GM19328 (cell line): ENCODE measurements around the gene KLHL33.

Source experiments
- ATAC-seq: cut with Tn5 transposase; IDR thresholded peaks from one replicate; pipeline ENCODE4 v1.9.1; 2021; ENCODE audit warnings: mild to moderate bottlenecking, moderate library complexity; ENCODE audit not compliant: unreplicated experiment

The KLHL33 gene

DNA sequence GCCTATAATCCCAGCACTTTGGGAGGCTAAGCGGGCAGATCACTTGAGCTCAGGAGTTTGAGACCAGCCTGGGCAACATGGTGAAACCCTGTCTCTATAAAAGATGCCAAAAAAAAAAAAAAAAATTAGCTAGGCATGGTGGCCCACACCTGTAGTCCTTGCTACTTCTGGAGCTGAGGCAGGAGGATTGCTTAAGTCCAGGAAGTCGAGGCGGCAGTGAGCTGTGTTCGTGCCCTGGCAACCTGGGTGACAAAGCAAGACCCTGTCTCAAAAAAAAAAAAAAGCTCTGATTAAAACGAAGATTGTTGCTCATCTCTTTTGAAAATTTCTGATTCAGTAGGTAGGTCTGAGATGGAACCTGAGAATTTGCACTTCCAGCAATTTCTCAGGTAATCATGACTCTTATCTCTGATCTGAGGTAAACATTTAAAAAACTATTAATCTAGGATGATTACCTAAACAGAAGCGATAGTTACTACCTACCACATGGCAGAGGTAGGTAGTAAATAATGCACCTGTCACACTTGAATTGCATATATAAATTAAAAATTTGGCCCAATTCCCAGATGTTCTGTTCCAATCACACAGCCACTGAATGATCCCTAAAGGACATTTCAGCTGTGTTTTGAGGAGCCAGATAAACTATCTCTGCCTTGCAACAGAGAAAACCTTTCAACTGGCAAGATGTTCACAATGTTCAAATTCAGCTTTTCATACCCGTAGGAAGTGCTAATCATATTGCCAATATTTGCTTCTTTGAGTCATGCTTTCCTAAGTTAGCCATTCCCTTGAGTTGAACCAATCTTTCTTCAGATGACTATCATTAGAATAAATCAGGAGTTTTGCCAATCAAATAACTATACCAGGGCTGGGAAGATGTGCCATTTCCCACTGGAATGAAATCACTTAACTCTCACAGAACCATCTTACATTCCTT is 18.4 kb downstream of the KLHL33 start:
- no peak for ATAC-seq

DNA sequence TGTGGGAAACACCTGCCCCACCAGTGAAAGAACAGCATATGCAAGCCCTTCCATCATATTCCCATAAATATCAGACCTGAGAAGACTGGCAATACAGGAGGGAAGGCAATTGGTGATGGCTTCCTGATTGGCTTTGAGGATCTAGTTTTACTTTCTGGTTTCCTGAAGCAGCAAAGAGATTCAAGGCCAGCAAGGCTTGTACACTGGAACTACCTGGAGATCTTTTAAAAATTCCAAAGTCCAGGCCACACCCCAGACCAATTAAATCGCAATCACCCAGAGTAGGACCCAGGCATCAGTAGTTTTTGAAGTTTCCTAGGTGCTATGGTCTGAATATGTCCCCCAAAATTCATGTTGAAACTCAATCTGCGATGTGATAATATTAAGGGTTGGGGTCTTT is 19.7 kb downstream of the KLHL33 start:
- no peak for ATAC-seq

DNA sequence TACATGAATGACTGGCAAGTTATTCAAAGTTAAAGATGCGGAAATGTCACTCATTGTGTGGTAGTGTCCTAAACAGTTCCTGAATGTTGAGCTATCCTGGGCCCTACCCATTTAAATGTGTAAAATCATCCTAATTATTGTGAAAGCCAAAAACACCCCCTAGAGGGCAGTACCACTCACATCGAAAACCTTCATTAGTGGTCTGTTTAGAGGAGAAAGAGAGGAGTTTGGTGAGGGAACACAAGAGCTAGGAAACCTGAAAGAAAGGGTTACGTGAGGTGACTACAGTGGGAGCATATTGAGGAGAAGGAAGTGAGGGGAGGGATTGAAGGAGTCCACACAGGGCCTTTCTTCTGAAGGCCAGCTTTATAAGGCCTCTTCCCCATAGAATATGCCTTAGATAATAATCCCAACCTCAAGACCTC is 20.2 kb downstream of the KLHL33 start:
- ATAC-seq, result peak; percentile 40

DNA sequence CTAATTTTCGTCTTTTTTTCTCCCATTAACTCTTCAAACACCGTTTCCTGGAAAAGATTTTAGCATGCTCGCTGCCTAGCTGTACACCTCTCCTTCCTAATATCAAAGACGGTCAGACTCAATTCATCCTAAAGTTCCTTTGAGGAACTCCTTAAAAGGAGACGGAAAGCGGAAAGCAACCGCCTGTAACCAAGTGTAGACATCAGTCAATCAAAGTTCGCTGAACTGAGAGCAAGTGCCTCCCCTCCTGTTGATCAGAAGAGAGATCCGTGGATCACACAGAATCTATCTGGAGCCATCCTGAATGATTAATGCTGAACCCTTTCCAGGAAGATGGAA is 22.3 kb downstream of the KLHL33 start:
- ATAC-seq, result peak; percentile 41

DNA sequence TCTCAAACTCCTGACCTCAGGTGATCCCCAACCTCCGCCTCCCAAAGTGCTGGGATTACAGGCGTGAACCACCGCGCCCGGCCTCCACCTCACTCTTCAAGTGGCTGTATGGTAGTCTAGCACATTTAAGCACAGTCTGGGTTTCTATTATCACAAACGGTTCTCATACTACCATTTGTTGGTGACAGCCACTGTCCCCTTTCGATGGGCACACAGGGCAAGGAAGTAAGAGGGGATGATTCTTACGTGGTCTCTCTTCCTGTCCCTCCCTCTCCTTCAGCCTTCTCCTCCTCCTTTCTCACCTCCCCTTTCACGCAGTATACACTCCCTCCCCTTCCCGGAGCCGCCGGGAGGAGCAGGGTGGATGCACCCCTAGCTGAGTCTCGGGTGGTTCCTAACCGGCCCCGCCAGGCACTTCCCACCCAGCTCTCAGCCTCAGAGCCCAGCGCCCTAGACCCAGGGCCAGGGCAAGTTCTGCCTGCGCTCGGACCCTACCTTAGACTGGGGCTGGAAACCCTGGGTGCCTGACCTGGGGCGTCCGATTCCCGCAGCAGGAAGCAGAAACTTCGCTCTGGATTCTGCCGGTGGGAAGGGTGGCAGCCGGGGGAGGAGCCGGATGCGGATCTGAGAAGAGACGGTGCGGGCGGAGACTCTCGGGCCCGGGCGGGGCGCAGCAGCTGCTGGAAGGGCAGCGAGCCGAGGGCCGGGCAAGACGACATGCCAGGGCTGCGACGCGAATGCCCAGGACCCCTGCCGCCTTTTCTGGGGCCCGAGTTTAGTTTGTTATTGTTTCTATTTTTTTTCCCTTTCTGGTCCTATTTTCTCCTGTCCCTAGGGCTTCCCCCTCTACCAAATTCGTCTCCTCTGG is 22.9 kb downstream of the KLHL33 start, which contains the start of gene TEP1:
Gene TEP1, minus strand, starts transcription at position 626 of the 868 bp plus-strand sequence. CDS start 5,062 bp downstream, outside the sequence.
- ATAC-seq, result peak; percentile 69

DNA sequence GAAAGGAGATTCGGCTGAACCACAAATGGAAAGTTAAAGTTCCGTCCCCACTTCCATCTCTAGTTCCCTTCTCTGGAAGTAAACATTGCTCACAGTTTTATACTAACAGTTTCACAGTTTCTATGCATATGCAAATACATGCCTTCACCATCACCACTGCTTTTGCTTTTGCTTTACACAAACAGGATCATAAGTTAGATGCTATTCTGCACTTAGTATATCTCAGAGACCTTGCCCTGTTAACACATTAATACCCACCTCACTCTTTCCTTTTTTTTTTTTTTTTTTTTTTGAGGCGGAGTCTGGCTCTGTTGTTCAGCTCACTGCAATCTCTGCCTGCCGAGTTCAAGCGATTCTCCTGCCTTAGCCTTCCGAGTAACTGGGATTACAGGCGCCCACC is 23.6 kb downstream of the KLHL33 start:
- peak; percentile 50 for ATAC-seq

DNA sequence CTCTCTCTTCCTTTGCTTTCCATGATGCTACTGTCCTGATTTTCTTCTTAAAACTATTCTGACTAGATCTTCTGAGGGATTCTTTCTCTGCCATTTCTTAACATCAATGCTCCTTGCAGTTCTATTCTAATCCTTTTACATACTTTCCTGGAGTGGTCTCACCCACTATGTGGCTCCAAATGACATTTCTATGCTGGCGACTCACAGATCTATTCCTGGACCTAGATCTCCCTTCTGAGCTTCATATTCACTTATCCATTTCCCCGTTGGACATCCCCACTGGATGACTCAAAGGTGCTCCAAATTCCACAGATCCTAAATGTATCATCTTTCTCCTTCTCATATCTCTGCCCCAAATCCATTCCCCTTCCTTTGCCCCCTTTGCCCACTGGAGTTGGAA is 26.7 kb downstream of the KLHL33 start:
- ATAC-seq, result no peak

DNA sequence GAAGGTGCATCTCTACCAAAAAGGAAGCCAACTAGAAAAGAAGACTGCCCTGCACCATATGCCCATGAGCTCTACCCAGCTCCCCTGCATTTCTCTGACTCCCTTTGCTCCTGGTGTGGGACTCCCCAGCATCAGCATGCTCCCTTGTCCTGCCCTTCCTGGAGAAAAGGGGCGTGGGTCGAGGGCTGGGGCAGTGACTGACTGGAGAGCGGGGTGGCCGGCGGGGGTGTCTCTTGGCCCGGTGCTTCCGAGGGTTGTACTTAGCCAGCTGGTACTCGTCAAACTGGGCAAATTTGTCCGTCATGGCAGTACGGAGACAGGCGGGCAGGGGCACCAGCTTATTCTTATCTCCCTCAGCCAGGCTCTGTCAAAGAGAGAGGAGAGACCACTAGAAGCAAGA is 32.4 kb downstream of the KLHL33 start:
- no peak for ATAC-seq

DNA sequence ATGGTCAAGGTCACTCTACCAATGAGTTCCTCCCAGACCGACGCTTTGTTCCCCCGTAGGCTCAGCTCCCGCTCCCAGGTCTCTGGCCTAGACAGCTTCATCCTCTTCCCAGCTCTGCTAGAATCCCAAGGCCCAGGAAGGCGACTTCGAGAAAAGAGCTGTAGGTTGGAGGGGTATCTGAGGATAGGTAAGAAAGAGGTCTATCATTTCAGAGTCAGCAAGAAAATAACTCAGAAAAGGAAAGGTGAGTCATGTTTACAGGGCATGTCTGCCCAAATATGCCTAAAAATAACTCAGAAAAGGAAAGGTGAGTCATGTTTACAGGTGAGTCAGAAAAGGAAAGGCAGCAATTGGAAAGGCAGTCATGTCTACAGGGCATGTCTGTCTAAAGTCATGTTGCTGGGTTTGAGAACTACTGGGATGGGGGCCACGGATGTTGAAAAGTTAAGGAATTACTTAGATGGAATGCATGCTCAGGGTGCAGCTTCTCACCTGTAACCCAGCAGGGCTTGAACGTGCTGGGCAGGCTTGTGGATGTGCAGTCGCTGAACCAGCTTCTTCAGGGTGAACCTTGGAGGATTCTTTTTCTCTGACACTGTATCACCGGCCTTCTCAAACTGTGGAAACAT is 34.9 kb downstream of the KLHL33 start:
- no peak for ATAC-seq

DNA sequence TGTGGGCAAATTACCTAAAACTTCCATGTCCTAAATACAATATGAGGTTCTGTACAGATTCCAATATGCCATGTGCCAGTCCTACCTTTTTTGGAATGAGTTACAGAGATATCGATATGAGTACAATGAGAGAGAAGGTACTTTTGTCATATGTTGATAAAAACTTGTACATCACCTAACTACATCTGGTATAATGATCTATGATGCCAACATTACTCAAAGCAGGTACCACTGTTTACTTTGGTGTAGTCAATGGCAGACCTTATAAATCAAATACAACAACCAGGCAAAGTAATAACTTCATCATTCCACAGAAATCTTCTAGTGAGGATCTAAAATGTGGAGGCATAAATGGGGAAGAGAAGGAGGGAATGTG is 35.4 kb downstream of the KLHL33 start:
- ATAC-seq, result no peak

DNA sequence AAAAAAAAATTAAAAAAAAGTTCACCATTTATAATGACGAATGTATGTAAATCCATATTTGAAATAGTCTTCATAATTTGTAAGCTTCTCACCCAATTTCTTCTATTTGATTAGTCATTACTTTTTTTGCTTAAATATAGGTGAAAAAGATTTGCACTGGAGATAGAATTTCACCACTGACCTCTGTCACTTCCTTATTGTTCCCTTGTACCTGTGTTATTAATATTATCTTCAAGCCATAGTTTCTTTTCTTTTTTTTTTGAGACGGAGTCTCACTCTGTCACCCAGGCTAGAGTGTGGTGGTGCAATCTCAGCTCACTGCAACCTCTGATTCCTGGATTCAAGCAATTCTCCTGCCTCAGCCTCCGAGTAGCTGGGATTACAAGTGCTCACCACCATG is 38.5 kb downstream of the KLHL33 start:
- ATAC-seq, result no peak

DNA sequence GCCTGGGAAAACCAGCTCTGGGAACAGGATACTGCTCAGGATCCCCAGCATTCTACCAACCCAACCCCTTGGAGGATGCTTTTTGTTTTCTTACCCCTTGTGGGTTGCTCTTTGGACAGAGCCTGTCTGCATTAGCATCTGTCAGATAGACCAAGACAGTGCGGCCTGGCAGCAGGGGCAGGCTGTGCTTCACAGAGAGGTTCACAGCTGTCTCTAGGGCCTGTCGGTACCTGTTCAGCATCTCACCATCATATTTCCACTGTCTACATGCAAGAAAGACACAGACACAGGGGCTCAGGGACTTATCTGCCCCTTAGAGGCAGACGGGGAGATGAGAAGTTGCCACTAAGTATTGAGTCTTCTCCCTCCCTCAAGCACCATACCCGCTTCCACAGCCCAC is 44.5 kb downstream of the KLHL33 start:
- ATAC-seq, result no peak

DNA sequence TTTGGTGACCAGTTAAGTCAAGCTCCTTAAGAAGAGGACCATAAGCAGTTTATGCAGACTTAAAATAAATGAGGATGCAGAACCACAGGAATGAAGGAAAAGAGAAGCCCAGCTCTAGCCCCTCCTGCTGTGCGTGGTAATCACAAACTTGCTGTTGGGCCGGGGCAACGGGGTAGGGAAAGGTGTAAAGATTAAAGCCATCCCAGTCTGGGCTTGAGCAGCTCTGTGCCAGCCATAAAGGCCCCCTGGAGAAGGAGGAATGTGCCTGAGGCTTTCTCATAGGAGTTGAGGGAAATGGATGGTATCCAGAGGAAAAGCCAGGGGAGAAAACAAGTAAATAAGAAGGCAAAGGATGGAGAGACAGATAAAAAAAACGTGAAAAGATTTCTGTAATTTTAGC is 47.8 kb downstream of the KLHL33 start:
- no peak for ATAC-seq

DNA sequence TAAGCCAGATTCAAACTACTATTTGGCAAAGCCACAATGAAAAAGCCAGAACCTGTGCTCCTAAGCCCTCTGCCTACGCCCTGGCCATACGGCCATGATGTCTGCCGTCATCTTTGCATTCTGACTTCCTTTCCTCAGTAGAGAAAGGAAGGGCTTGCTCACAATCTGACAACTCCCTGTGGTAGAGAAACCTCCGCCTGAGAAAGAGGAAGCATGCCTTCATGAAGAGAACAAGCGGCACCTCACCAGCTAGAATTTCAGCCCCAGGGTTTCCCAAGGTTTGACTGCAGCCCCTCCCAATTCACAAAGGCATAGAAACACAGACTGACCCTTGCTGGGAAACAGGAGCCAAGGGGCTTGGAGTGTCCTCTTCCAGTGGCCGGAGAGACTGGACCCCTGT is 48.4 kb downstream of the KLHL33 start:
- no peak for ATAC-seq

DNA sequence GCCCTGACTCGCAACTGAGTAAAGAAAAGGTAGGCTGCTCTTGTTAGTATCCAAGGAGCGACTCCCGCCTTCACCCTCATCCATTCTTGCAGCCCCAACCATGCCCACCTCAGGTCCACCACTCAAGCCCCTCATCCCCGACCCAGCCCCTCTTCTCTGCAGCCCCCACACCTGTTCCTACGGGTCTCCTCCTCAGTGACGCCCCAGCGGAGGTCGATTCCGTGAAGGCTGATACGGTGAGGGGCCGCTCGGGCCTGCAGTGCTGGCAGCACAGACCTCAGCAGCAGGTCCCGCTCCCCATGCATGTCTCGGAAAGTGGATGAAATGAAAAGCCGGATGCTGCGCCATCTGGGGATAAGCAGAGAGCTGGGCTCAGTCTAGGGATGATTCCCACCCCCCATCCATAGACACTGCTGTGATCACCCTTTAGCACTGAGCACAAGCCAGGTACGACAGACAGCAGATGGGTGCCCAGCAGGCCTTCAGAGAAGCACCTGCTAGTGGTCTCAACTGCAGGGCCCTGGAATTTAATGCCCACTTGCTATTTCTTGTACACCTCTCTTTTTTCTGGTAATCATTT is 49.6 kb downstream of the KLHL33 start:
- no peak for ATAC-seq

DNA sequence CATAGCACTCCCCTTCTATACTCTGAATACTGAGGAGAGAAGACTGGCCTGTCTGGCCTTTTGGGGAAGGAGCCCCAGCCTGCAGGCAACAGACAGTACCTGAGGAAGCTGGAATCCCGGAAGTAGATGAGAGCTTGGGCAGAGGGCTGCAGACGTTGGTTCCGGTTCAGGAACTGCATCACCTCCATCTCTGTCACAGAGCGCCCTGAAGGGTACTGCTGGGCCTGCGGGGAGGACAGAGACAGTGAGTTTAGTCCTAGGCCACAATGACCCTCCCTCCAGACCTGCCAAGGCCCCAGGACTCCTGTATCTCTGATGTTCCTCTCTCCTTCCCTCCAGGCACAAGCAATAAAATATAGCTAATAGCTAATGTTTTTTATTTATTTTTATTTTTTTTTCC is 51.1 kb downstream of the KLHL33 start:
- no peak for ATAC-seq

DNA sequence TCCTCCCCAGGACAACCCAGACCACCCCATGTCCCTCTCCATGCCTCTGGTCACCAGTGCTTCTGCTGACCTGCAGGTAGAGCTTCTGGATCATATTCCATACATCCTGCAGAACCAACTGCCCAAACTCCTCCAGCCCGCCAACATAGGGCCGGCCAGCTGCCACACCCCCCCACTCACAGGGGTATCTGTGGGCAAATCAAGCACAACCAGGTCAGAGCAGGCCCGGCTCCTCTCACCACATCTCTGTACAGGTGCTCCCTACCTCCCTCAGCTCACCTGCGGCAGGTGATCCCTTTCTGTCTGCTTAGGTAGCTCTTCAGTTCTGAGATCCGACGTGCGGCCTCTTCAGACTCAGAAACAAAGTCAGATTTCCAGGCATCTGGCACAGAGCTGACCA is 51.6 kb downstream of the KLHL33 start:
- no peak for ATAC-seq

DNA sequence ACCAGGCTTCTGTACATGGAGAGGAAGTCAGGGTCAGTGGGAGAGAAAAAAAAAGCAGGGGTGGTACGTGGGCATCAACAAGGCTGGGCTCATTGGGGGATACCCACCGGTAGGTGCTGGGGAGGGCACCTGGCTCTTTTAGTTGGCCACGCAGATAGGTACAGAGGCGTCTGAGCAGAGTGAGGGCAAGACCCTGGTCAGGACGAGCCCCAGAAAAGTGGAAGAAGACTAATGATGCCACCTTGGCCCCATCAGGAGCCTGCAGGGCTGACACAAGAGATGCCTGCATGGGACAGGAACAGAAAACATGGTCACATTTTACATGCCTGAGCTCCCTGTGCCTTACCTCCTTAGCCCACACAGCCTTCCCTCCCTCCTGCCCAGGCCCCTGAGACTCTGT is 52.3 kb downstream of the KLHL33 start:
- no peak for ATAC-seq

DNA sequence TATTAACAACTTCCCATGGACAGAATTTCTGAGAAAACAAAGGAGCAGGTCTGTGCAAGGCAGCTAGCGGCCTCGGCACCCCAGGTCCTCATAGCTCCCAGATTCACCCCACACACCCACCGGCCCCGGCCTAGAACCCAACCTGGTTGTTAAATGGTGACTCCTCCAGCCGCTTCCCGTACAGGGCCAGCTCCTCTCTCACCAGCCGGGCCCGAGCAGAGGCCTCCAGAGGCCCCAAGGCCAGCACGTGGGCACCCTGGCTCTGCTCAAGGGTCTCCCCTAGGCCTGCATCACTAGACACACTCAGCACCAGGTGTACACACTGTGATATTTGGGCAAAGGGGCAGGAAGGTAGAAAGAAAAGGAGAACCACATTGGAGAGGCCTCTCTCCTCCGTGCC is 52.9 kb downstream of the KLHL33 start:
- ATAC-seq, result no peak

DNA sequence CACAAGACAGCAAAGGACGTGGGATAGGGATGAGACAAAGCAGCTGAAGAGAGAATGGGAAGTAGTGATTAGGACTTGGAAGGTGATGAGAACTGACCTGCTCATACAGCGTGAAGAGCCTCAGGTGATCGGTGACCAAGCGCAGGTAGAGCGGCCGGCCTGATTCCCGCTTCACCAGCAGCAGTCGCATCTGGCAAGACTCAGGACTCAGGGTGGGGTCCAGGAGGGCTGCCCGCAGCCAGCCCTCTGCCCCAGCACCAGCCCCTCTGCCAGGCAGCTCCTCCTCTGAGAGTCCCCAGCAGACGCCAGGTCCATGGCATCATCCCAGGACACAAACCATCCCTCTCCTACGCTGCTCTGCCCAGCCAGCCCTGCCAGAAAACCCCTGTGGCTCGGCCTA is 53.4 kb downstream of the KLHL33 start:
- no peak for ATAC-seq

DNA sequence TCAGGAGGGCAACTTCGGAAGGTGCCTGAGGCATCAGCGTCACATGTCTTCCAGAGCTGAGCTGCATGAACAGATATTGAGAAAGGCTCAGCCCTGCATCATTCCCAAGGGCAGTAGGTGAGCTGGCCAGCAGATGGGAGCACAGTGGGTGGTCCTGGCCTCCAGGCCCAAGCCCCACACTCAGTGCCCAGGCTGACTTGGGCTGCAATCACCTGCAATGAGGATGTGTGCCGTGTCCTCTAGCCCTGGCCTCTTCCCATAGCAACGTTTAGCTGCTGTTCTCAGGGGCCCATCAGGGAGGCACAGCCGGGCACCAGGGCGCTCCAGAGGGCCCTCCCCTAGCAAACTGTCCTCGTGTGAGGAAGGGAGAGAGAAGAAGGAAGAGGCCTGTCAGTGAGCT is 54.6 kb downstream of the KLHL33 start:
- ATAC-seq, result no peak
